ENCODE data around the gene NCOA7. TPM values are rescaled to one million over a fixed set of nuclear protein-coding genes. Genes with fewer than 3 reads are reported as not detected.

NCOA7 gene
- polyA plus RNA-seq, 1 of the 3 experiments (the other 2 are of a cell fraction), result 16.3 TPM

GRCh38 chr6:125942672-125943527 lies 152.1 kb downstream of the NCOA7 start:
- WGBS (ENCODE audit: low lambda C conversion rate), result 86% methylated on average over 10 of the region's 10 CpGs
- Histone ChIP-seq H3K9me2 (no peaks in the 10 kb centered on the region), H3F3A (replicated peaks; ENCODE audit: insufficient read depth) (peaks cover 9% of the 10 kb centered on the region), H3K4me2 (no peak overlapping the region), H3K4me1 (ENCODE audit: control insufficient read depth in 1 of 2, insufficient read depth in 2 of 2, low read depth in 1 of 2, low read length in 1 of 2) (peaks cover 0 to 19% of the 10 kb centered on the region in 2 experiments; a peak in 1 of 4 replicates), H3K27me3 (ENCODE audit: insufficient read depth) (no peaks in the 10 kb centered on the region), H3K27ac (ENCODE audit: low read depth in 2 of 2, low read length in 1 of 2) (no peak overlapping the region), H3K9ac (no peak overlapping the region), H2AFZ (ENCODE audit: low read depth) (no peak overlapping the region), H3K4me3 (ENCODE audit: low read depth in 2 of 2, low read length in 1 of 2) (no peak overlapping the region), H3K36me3 (replicated peaks in 1 of 2; ENCODE audit: control insufficient read depth in 1 of 2, insufficient read depth in 2 of 2, low read length in 1 of 2) (no peaks in the 10 kb centered on the region), H3K79me2 (ENCODE audit: insufficient read depth) (no peaks in the 10 kb centered on the region), H4K20me1 (ENCODE audit: insufficient read depth) (no peaks in the 10 kb centered on the region), H3K9me3 (no peaks in the 10 kb centered on the region)
- POLR2A ChIA-PET, result no interaction called here
- DNase-seq, result no peak
- CTCF ChIA-PET, result interaction anchor here (2.0 to 3.5 kb wide), 2 partner anchors 10 to 14 kb away, joined by 8 to 11 read pairs; partner anchors contain the start of gene HINT3
- TF ChIP-seq CTCF (IDR thresholded peaks at IDR 0.05), result no peak

GRCh38 chr6:125943528-125944433 lies 153.0 kb downstream of the NCOA7 start:
- no peak overlapping the region for H3K27ac ChIP-seq (ENCODE audit: low read depth in 2 of 2, low read length in 1 of 2)
- no peaks in the 10 kb centered on the region for H3K27me3 ChIP-seq (ENCODE audit: insufficient read depth)
- no peak for TF ChIP-seq GABPA (IDR thresholded peaks at IDR 0.05; ENCODE audit: low read depth)
- no peak for TF ChIP-seq FOXJ3 (CRISPR knock-in tag; IDR thresholded peaks at IDR 0.05)
- TF ChIP-seq TCF12 (IDR thresholded peaks at IDR 0.05), result no peak
- TF ChIP-seq GATA2 (CRISPR knock-in tag; IDR thresholded peaks at IDR 0.05), result no peak
- TF ChIP-seq RFX5 (IDR thresholded peaks at IDR 0.05; ENCODE audit: low read length), result no peak
- no peak for TF ChIP-seq TAF1 (IDR thresholded peaks at IDR 0.05; ENCODE audit: borderline replicate concordance, low read depth, low read length)
- TF ChIP-seq PBX3 (IDR thresholded peaks at IDR 0.05), result no peak
- TF ChIP-seq MAX (IDR thresholded peaks at IDR 0.05; ENCODE audit: low read depth), result no peak
- TF ChIP-seq USF1 (IDR thresholded peaks at IDR 0.05; ENCODE audit: borderline replicate concordance, low read depth), result no peak
- no peak for TF ChIP-seq EZH2phosphoT487 (IDR thresholded peaks at IDR 0.05; ENCODE audit: borderline replicate concordance, low read depth)
- TF ChIP-seq ELF1 (IDR thresholded peaks at IDR 0.05), result no peak
- TF ChIP-seq YY1 (IDR thresholded peaks at IDR 0.05; ENCODE audit: low read depth), result no peak
- TF ChIP-seq NRF1 (IDR thresholded peaks at IDR 0.05; ENCODE audit: low read depth, low read length), result no peak
- no peak for TF ChIP-seq TEAD4 (IDR thresholded peaks at IDR 0.05; ENCODE audit: borderline replicate concordance, insufficient read depth)
- no peak for TF ChIP-seq MXI1 (IDR thresholded peaks at IDR 0.05; ENCODE audit: low read depth, low read length)
- peaks cover 0 to 19% of the 10 kb centered on the region in 2 experiments; a peak in 1 of 4 replicates for H3K4me1 ChIP-seq (ENCODE audit: control insufficient read depth in 1 of 2, insufficient read depth in 2 of 2, low read depth in 1 of 2, low read length in 1 of 2)
- no peak overlapping the region for H2AFZ ChIP-seq (ENCODE audit: low read depth)
- no peaks in the 10 kb centered on the region for H4K20me1 ChIP-seq (ENCODE audit: insufficient read depth)
- CTCF ChIA-PET, result interaction anchor here (2.0 to 3.5 kb wide), 2 partner anchors 10 to 13 kb away, joined by 8 to 11 read pairs; partner anchors contain the start of gene HINT3
- H3K4me2 ChIP-seq, result no peak overlapping the region
- no peaks in the 10 kb centered on the region for H3K9me2 ChIP-seq
- H3K9ac ChIP-seq, result no peak overlapping the region
- H3K9me3 ChIP-seq, result no peaks in the 10 kb centered on the region
- no peak for DNase-seq
- H3K36me3 ChIP-seq (replicated peaks in 1 of 2; ENCODE audit: control insufficient read depth in 1 of 2, insufficient read depth in 2 of 2, low read length in 1 of 2), result no peaks in the 10 kb centered on the region
- no peaks in the 10 kb centered on the region for H3K79me2 ChIP-seq (ENCODE audit: insufficient read depth)
- POLR2A ChIA-PET, result no interaction called here
- H3F3A ChIP-seq (replicated peaks; ENCODE audit: insufficient read depth), result peaks cover 9% of the 10 kb centered on the region
- no peak overlapping the region for H3K4me3 ChIP-seq (ENCODE audit: low read depth in 2 of 2, low read length in 1 of 2)
- WGBS (ENCODE audit: low lambda C conversion rate), result 77% methylated on average over 4 of the region's 4 CpGs

All from SK-N-SH (cell line).